ENCODE results near the gene RASSF8. TPM values are rescaled to one million over a fixed set of nuclear protein-coding genes. Genes with fewer than 3 reads are reported as not detected.

Gene RASSF8
- total RNA-seq, 1 experiment from 2014 or later, result 51.2 TPM

- Histone ChIP-seq H3K79me2 (ENCODE audit: low read length) (peaks cover 36% of the 10 kb centered on the region), H3K9me2 (replicated peaks; ENCODE audit: low read length) (no peaks in the 10 kb centered on the region), H3K9ac (ENCODE audit: low read length) (no peak overlapping the region), H3K36me3 (ENCODE audit: low read depth, low read length) (peaks cover 8% of the 10 kb centered on the region), H3K9me3 (ENCODE audit: low read length) (no peaks in the 10 kb centered on the region), H3K27me3 (ENCODE audit: low read length) (no peaks in the 10 kb centered on the region), H4K20me1 (ENCODE audit: low read length) (no peaks in the 10 kb centered on the region), H3K27ac (ENCODE audit: low read length) (no peak overlapping the region), H2AFZ (ENCODE audit: low read length) (no peak overlapping the region), H3K4me2 (ENCODE audit: low read length) (peak overlapping the region; percentile 92), H3F3A (ENCODE audit: low read length, unreplicated experiment) (peaks cover 9% of the 10 kb centered on the region), H3K4me1 (ENCODE audit: insufficient read depth, low read length) (peaks cover 21% of the 10 kb centered on the region), H3K4me3 (ENCODE audit: low read length) (no peak overlapping the region)
- intact Hi-C loops (cut with micrococcal nuclease), result no loop called here
- ChIA-PET POLR2A (ENCODE audit: unreplicated experiment) (interaction anchor here (0.5 to 1.0 kb wide), 5 partner anchors 10 to 305 kb away, joined by 3 to 5 read pairs (median 3); no protein-coding TSS in a partner anchor), CTCF (interaction anchor here (0.7 to 1.1 kb wide), 5 partner anchors 25 to 769 kb away, joined by 3 to 7 read pairs (median 3); no protein-coding TSS in a partner anchor)
- no peak for TF ChIP-seq CTCF (conservative IDR thresholded peaks at IDR 0.05; ENCODE audit: low read depth, low read length)
- no peak for TF ChIP-seq EZH2phosphoT487 (IDR thresholded peaks at IDR 0.05; ENCODE audit: borderline replicate concordance, low read length)
- no peak for TF ChIP-seq EZH2 (IDR thresholded peaks at IDR 0.05; ENCODE audit: low read length, unreplicated experiment)
- ATAC-seq, result no peak
- peak; percentile 48 for DNase-seq
- no TSS peak for BruUV-seq (replicated peaks)
Measured at GRCh38 chr12:26128168-26128567, 169.7 kb downstream of the RASSF8 start.

Other genes starting within 250 kb of the RASSF8 start
- gene BHLHE41, start 166.4 kb downstream of the RASSF8 start, total RNA-seq (2014; rRNA removed), result 77.6 and 81.0 TPM in 2 replicates
- 11.2 and 11.9 TPM in 2 replicates for gene SSPN, start 236.9 kb downstream of the RASSF8 start, total RNA-seq (2014; rRNA removed)